ENCODE measurements around the gene TMEM150A.
"Not testable (repeated sequence)": the region's sequence is repeated elsewhere in the genome, so short reads cannot be mapped to it uniquely, and the experiment has no call there.

TMEM150A gene

DNA sequence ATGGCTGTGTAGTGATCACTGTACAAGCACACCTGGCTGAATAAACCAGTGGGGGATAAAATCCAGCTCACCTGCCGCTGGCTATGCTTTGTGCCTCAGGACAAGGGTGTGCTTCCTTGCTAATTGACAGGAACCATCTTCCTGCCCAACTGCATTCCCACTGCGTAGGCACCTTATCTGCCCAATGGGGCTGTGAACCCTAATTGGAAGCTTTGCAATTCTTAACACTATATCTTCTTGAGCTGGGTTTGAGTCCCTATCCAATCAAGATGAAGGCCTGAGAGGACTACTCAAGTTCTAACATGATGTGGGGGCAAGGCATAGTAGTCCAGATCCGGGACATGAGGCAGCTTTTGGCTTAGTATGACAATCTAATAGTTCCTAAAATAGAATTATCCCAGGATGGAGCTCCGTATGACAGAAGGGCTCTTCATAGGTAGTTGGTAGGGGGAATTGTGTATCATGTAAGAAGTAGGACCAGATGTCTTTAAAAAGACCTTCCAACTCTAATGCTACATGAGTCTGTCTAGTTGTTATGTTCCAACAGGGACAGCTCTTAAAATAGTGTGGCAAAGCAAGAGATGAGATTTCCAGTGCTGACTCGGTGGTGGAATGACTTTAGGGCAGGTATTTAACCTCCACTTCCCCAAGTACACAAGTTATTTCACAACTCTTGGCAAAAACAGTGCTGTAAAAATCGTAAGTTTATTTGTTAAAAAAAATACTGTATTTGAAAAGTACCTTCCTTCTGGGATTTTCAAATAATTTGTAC, 2.3 kb upstream of the TMEM150A start:
- Histone ChIP-seq H3K4me1 (ENCODE audit: control insufficient read depth, low read length) (peaks cover 11% of the 10 kb centered on the region), H3F3A (ENCODE audit: control insufficient read depth, insufficient read depth) (peaks cover 9% of the 10 kb centered on the region; the same call in 1 of the 2 replicates), H3K79me2 (ENCODE audit: control insufficient read depth, low read length) (peaks cover 4% of the 10 kb centered on the region; the same call in 1 of the 2 replicates), H3K36me3 (ENCODE audit: control insufficient read depth, low read length) (peaks cover 22% of the 10 kb centered on the region), H3K9me3 (ENCODE audit: control insufficient read depth, insufficient read depth, low read length) (no peaks in the 10 kb centered on the region), H3K27ac (ENCODE audit: low read depth, low read length) (no peak overlapping the region), H3K4me3 (ENCODE audit: low read length) (no peak overlapping the region), H3K27me3 (ENCODE audit: control insufficient read depth, low read length) (no peaks in the 10 kb centered on the region), H3K4me2 (ENCODE audit: low read length) (no peak overlapping the region), H3K9me2 (replicated peaks; ENCODE audit: control insufficient read depth, low read length) (no peaks in the 10 kb centered on the region), H4K20me1 (ENCODE audit: control insufficient read depth, insufficient read depth, low read depth, low read length) (no peaks in the 10 kb centered on the region)
- TF ChIP-seq, protein P1, sequence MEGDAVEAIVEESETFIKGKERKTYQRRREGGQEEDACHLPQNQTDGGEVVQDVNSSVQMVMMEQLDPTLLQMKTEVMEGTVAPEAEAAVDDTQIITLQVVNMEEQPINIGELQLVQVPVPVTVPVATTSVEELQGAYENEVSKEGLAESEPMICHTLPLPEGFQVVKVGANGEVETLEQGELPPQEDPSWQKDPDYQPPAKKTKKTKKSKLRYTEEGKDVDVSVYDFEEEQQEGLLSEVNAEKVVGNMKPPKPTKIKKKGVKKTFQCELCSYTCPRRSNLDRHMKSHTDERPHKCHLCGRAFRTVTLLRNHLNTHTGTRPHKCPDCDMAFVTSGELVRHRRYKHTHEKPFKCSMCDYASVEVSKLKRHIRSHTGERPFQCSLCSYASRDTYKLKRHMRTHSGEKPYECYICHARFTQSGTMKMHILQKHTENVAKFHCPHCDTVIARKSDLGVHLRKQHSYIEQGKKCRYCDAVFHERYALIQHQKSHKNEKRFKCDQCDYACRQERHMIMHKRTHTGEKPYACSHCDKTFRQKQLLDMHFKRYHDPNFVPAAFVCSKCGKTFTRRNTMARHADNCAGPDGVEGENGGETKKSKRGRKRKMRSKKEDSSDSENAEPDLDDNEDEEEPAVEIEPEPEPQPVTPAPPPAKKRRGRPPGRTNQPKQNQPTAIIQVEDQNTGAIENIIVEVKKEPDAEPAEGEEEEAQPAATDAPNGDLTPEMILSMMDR (IDR thresholded peaks at IDR 0.05; ENCODE audit: low read depth, low read length, poor library complexity, severe bottlenecking): no peak
- TF ChIP-seq EZH2phosphoT487 (IDR thresholded peaks at IDR 0.05; ENCODE audit: borderline replicate concordance, low read length): no peak

DNA sequence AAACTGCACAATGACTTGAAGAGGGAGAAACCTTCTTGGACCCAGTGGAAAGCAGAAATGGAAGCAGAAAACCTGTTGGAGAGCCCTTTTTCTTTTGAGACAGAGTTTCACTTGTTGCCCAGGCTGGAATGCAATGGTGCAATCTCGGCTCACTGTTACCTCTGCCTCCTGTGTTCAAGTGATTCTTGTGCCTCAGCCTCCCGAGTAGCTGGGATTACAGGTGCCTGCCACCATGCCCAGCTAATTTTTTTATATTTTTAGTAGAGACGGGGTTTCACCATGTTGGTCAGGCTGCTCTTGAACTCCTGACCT, 1.6 kb upstream of the TMEM150A start:
- H3K36me3 ChIP-seq (ENCODE audit: control insufficient read depth, low read length): peaks cover 18% of the 10 kb centered on the region
- H3K79me2 ChIP-seq (ENCODE audit: control insufficient read depth, low read length); H3K4me3 ChIP-seq (ENCODE audit: low read length); H3K27me3 ChIP-seq (ENCODE audit: control insufficient read depth, low read length); H3K9me2 ChIP-seq (replicated peaks; ENCODE audit: control insufficient read depth, low read length); H4K20me1 ChIP-seq (ENCODE audit: control insufficient read depth, insufficient read depth, low read depth, low read length); H3K9me3 ChIP-seq (ENCODE audit: control insufficient read depth, insufficient read depth, low read length); H3K27ac ChIP-seq (ENCODE audit: low read depth, low read length); H3F3A ChIP-seq (ENCODE audit: control insufficient read depth, insufficient read depth): not testable (repeated sequence)
- H3K4me1 ChIP-seq (ENCODE audit: control insufficient read depth, low read length): peaks cover 11% of the 10 kb centered on the region
- peak overlapping the region; percentile 85; the same call in 1 of the 2 replicates for H3K4me2 ChIP-seq (ENCODE audit: low read length)

DNA sequence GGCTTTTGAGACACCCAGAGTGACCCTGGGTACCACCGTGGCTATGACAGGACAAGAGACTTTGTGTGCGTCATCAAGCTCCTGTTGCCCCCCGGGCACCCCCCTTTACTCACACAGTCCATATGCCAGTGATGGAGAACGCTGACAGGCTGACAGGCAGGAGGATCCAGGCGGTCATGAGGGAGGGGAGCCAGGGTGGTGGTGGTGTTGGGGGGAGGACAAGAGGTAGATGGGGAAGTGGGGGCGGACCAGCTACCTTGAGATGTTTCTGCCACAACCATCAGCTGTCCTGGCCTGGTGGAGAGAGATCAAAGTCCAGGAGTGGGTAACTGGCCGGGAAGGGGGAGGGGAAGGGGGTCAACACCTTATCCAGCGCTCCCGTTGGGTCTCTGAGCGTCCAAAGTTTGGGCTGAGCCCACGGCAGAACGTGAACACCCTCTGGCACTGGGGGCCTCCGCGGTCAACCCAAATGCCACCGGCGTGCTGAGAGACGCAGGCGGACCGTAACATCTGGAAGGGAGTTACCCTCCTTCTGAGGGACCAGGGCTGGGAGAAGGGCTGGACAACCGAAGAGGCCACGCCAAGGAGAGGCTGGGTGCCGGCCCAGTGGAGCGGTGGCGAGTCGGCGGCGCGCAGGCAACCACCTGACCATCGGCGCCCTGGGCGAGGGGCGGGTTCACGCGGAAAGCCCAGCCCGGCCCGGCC, 575 bp downstream of the TMEM150A start:
- no peak for TF ChIP-seq EZH2phosphoT487 (IDR thresholded peaks at IDR 0.05; ENCODE audit: borderline replicate concordance, low read length)
- TF ChIP-seq, protein P1 (IDR thresholded peaks at IDR 0.05; ENCODE audit: low read depth, low read length, poor library complexity, severe bottlenecking): no peak
- no peak overlapping the region for H3K27ac ChIP-seq (ENCODE audit: low read depth, low read length)

More for the DNA sequence above, 575 bp downstream of the TMEM150A start:
- Histone ChIP-seq H3K4me3 (ENCODE audit: low read length) (peak overlapping the region; percentile 80), H3K4me2 (ENCODE audit: low read length) (peak overlapping the region; percentile 85), H3K4me1 (ENCODE audit: control insufficient read depth, low read length) (peaks cover 30% of the 10 kb centered on the region), H3K79me2 (ENCODE audit: control insufficient read depth, low read length) (peaks cover 7% of the 10 kb centered on the region), H3K36me3 (ENCODE audit: control insufficient read depth, low read length) (peaks cover 12% of the 10 kb centered on the region), H3K9me3 (ENCODE audit: control insufficient read depth, insufficient read depth, low read length) (no peaks in the 10 kb centered on the region), H3F3A (ENCODE audit: control insufficient read depth, insufficient read depth) (peaks cover 9% of the 10 kb centered on the region; the same call in 1 of the 2 replicates), H4K20me1 (ENCODE audit: control insufficient read depth, insufficient read depth, low read depth, low read length) (no peaks in the 10 kb centered on the region), H3K27me3 (ENCODE audit: control insufficient read depth, low read length) (no peaks in the 10 kb centered on the region), H3K9me2 (replicated peaks; ENCODE audit: control insufficient read depth, low read length) (no peaks in the 10 kb centered on the region)

Measured in DOHH2 (cell line).